Fibroblast of skin of left biceps (primary cell): ENCODE data around the gene FRMPD2.
"Not testable (repeated sequence)": the region's sequence is repeated elsewhere in the genome, so short reads cannot be mapped to it uniquely, and the experiment has no call there.

ENCODE experiments used
- DNase-seq, 2 experiments: peaks; one replicate each; pipeline ENCODE4 v3.0.0-alpha.2; 2013; ENCODE audit warnings: low read depth in 2 of 2

FRMPD2 gene

GRCh38 chr10:48139953-48140850 is 134.3 kb downstream of the FRMPD2 start:
- not testable (repeated sequence) for DNase-seq

DNA sequence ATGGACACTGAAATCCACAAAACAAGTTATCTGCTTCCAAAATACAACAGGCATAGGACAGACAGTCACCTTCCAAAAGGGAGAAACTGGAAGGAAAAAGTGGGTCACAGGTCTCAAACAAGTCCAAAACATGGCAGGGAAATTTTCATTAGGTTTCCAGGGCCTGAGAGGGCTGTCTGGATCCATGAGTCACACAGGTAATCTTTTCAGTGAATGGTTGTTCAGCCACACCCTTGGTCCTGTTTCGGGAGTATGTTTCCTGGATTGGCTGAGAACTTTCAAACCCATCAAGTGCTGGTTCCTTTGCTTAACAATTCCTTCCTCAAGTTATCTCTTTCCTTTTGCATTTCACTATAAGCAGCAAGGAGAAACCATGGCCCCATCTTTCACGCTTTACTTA is 145.5 kb downstream of the FRMPD2 start:
- DNase-seq = not testable (repeated sequence)

DNA sequence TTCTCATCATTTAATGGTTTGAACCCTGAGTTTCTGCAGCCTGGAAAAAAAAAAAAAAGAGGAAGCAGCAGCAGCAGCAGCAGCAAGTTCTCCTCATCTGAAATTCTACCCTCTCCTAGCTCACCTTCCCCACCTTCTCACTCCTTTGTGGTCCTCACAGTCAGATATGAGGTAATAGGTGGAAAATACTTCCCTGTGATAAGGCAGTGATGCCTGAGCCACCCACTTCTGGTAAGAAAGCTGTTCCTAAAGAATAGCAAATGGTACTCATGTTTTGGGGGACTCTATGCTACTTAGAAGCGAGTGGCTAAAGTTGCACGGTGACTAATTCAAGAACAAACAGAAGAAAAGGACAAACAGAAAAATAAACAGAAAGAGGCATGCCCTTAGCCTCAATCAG is 148.2 kb downstream of the FRMPD2 start:
- DNase-seq = not testable (repeated sequence)

DNA sequence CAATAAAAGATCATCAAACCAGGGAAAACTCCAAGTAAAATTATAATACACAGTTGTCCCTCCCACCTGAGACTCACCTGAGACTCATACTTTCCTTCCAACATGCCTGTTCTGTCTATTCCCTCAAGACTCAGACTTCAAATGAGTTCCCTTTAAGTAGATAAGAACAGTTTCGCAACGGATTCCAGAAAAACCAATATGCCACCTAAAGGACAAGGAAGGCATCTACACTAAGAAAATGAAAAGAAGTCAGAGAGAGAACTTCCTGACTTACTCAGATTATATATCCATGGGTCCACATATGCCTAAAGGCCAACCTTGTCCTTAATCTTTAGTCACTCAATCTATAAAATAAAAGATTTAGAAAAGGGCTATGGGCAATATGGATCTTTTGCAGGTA is 148.9 kb downstream of the FRMPD2 start:
- not testable (repeated sequence) for DNase-seq

DNA sequence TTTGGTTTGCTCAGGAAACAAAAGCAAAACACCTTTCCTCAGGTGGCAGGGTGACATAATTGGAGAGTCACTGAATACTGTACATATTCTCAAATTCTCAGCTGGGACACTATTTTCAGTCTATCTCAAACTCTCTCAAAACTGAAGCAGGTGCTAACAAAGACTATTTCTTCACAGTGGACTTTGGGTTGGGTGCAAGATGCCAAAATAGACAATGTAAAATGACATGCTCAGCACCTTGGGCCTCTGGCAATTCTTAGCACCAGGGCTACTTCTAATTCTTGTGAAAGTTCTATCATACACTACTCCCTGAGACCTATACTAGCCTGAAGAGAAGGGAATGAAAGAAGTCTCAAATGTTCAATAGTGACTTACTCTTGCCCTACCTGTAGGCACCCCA is 151.9 kb downstream of the FRMPD2 start:
- DNase-seq = not testable (repeated sequence)

DNA sequence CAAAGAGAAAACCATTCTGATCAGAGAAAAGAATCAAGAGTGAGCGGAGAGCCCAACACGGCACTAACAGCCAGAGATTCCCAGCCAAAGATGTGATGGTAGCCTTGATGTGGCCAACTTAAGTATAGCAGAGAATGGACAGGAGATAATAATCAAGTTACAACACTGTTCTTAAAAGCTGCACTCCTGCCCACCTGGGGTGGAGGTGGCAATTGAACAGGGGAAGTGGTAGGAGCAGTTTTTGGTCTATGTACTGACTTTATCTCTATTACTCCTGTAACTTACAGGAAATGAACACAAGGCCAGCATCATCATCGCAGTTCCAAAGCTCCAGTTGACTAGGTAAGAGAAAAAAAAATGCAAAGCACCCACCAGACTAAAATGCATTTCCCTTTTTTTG is 164.2 kb downstream of the FRMPD2 start:
- DNase-seq = not testable (repeated sequence)
